K562 (cell line): ENCODE measurements around the gene DOCK8. TPM values are rescaled to one million over a fixed set of nuclear protein-coding genes. Genes with fewer than 3 reads are reported as not detected.
"Not testable (repeated sequence)": the region's sequence is repeated elsewhere in the genome, so short reads cannot be mapped to it uniquely, and the experiment has no call there.

ENCODE experiments used
- ATAC-seq: fragments of 200-7000 bp; cut with Tn5 transposase; 3 replicates; pipeline ENCODE4 v1.9.1; 2020; ENCODE audit warnings: moderate library complexity
- BruUV-seq: library from RNA; stranded (reverse); fragments of 400-500 nt; replicated peaks from 2 replicates; lab custom pipeline; 2021; lab: Mats Ljungman, UMichigan
- CTCF ChIA-PET: fragments of 300-600 bp; formaldehyde crosslinking; extraction: SDS; loops from one replicate; lab custom pipeline; 2021; ENCODE audit warnings: low intra/inter-chr PET ratio; lab: Yijun Ruan, JAX
- POLR2A ChIA-PET: fragments of 300-600, 350-650 bp; sonication (Branson Sonifier 250); formaldehyde crosslinking; extraction: SDS; loops from one replicate; lab custom pipeline; 2021; ENCODE audit warnings: antibody characterized with exemption, inconsistent platforms; lab: Yijun Ruan, JAX
- DNase-seq, 4 experiments: peaks; one replicate each; pipeline versions ENCODE4 v3.0.0 to v3.0.0-alpha.2; 2011 to 2018; ENCODE audit warnings: low spot score in 3 of 4, mixed read lengths in 3 of 4; ENCODE audit errors: extremely low read depth in 1 of 4
- FAIRE-seq: peaks from 2 replicates; lab custom pipeline; 2011; peaks lifted over from hg19 to GRCh38; lab: Jason Lieb, UNC
- H2AFZ ChIP-seq: 2 replicates; pipeline ENCODE4 v1.6.0; 2011; ENCODE audit warnings: low read depth, low read length, control low read depth, inconsistent platforms
- H3K27ac ChIP-seq: fragments of 200-600 bp; 3 replicates; pipeline ENCODE4 v1.8.0; 2011; ENCODE audit warnings: low read depth, mild to moderate bottlenecking, control low read depth, inconsistent platforms, low read length, moderate library complexity, mixed read lengths; ENCODE audit errors: extremely low read depth
- H3K27me3 ChIP-seq, 2 experiments: fragments of 300-600 bp in 1 of 2; 2 replicates in 1 of 2; 3 replicates in 1 of 2; pipeline versions ENCODE4 v1.6.0 to v1.8.0; 2011; ENCODE audit warnings: inconsistent platforms in 2 of 2, low read length in 2 of 2, mild to moderate bottlenecking in 1 of 2, mixed read lengths in 1 of 2, moderate library complexity in 1 of 2; ENCODE audit not compliant: control insufficient read depth in 2 of 2, insufficient read depth in 2 of 2
- H3K36me3 ChIP-seq: fragments of 300-600 bp; 3 replicates; pipeline ENCODE4 v1.8.0; 2011; ENCODE audit warnings: mild to moderate bottlenecking, low read length, inconsistent platforms; ENCODE audit not compliant: control insufficient read depth, insufficient read depth
- H3K4me1 ChIP-seq, 2 experiments: fragments of 200-600 bp in 1 of 2; replicated peaks in 1 of 2; 2 replicates in 1 of 2; 3 replicates in 1 of 2; pipeline versions ENCODE4 v1.5.1 to v1.8.0; 2011; ENCODE audit warnings: inconsistent platforms in 2 of 2, low read length in 2 of 2, mild to moderate bottlenecking in 1 of 2, mixed read lengths in 1 of 2, moderate library complexity in 1 of 2; ENCODE audit not compliant: control insufficient read depth in 2 of 2, insufficient read depth in 2 of 2
- H3K4me2 ChIP-seq: 2 replicates; pipeline ENCODE4 v1.6.1; 2011; ENCODE audit warnings: low read length, control low read depth, inconsistent platforms, mixed read lengths; ENCODE audit not compliant: insufficient read depth
- H3K4me3 ChIP-seq: fragments of 200-600 bp; sonication (generic), shearing (Covaris generic); 2 replicates; pipeline ENCODE4 v1.5.1; 2016; ENCODE audit warnings: control low read depth, inconsistent platforms
- H3K79me2 ChIP-seq: fragments of 200-600 bp; 3 replicates; pipeline ENCODE4 v1.8.0; 2011; ENCODE audit warnings: low read length, inconsistent platforms; ENCODE audit not compliant: control insufficient read depth, insufficient read depth
- H3K9ac ChIP-seq, 2 experiments: 2 replicates each; pipeline versions ENCODE4 v1.6.0 to v1.6.1; 2011; ENCODE audit warnings: low read depth in 2 of 2, low read length in 2 of 2, control low read depth in 1 of 2, inconsistent platforms in 1 of 2, mild to moderate bottlenecking in 1 of 2, mixed read lengths in 1 of 2; ENCODE audit not compliant: insufficient read depth in 1 of 2
- H3K9me1 ChIP-seq: one replicate; pipeline ENCODE4 v1.6.0; 2011; ENCODE audit warnings: inconsistent platforms, mild to moderate bottlenecking, low read length, moderate library complexity; ENCODE audit not compliant: control insufficient read depth, insufficient read depth
- H3K9me3 ChIP-seq: replicated peaks from 2 replicates; pipeline ENCODE4 v1.5.1; 2011; ENCODE audit warnings: low read depth, low read length, inconsistent platforms; ENCODE audit not compliant: control insufficient read depth, insufficient read depth
- H4K20me1 ChIP-seq: replicated peaks from 2 replicates; pipeline ENCODE4 v1.6.1; 2011; ENCODE audit warnings: low read length, inconsistent platforms, mixed read lengths; ENCODE audit not compliant: control insufficient read depth, insufficient read depth
- RBM14 ChIP-seq: fragments of 200-400 bp; formaldehyde crosslinking; IDR thresholded peaks from 2 replicates; pipeline ENCODE4 v1.6.1; 2018; ENCODE audit warnings: low read depth, mild to moderate bottlenecking, low read length, moderate library complexity, borderline replicate concordance; ENCODE audit not compliant: insufficient read depth
- ZC3H11A ChIP-seq: IDR thresholded peaks from 2 replicates; pipeline ENCODE4 v1.6.1; 2012; ENCODE audit warnings: low read depth, low read length, improper control_type of control experiment
- ZNF146 ChIP-seq: IDR thresholded peaks from one replicate; pipeline ENCODE4 v1.6.1; 2018; ENCODE audit warnings: missing compliant biosample characterization; ENCODE audit not compliant: unreplicated experiment
- ZNF740 ChIP-seq, 3 experiments: fragments of 200-800 bp in 1 of 3; sonication (Bioruptor generic) in 1 of 3; sonication (generic) in 1 of 3; formaldehyde crosslinking in 1 of 3; IDR thresholded peaks; 2 replicates each; pipeline versions ENCODE4 v1.6.1 to v1.8.0; 2016 to 2022; ENCODE audit warnings: mild to moderate bottlenecking in 2 of 3, missing compliant biosample characterization in 2 of 3, missing genetic modification characterization in 2 of 3, missing genetic modification reagents in 1 of 3
- WGBS: fragments of 100-300 bp; shearing (Covaris generic); methylation state at CpG from one replicate; pipeline ENCODE4 v1.1.6; 2016; ENCODE audit warnings: low coverage, mixed read lengths; ENCODE audit not compliant: insufficient coverage; ENCODE audit errors: missing lambda C conversion rate; 5-methylcytosine and 5-hydroxymethylcytosine counted together
- in situ Hi-C: fragments of 300-500 bp; cut with MboI; formaldehyde crosslinking; loops from 4 replicates; pipeline ENCODE4 v1.15.0; 2018; ENCODE audit warnings: inconsistent platforms, mixed read lengths
- intact Hi-C: fragments of 100-400 bp; cut with micrococcal nuclease; formaldehyde crosslinking; loops from 2 replicates; pipeline ENCODE4 v1.14.2; 2022
- polyA plus RNA-seq, 8 experiments: library from polyadenylated mRNA; depleted of rRNA in 4 of 8; stranded (reverse) in 5 of 8; unstranded in 3 of 8; fragments of >200 nt; fragmentation: Nextera tagmentation in 2 of 8; fragmentation: Illumina TruSeq in 1 of 8; extraction: Ambion mirVana in 2 of 8; extraction: Trizol in 1 of 8; gene quantifications; 2 replicates each; pipeline versions ENCODE4 v1.2.1 to v1.2.3, GENCODE V29; 2011 to 2014; ENCODE audit warnings: inconsistent platforms in 1 of 8, missing spikeins in 1 of 8
- total RNA-seq, 7 experiments: library from RNA; depleted of rRNA in 6 of 7; stranded (reverse); fragments of >200 nt in 6 of 7; fragmentation: Illumina TruSeq in 2 of 7; extraction: Trizol in 2 of 7; gene quantifications; 2 replicates each; pipeline versions ENCODE4 v1.2.1 to v1.2.3, GENCODE V29; 2011 to 2021; ENCODE audit warnings: low replicate concordance in 1 of 7

DOCK8 gene
- total and polyA plus RNA-seq, 9 of the 15 experiments (the other 6 are each of a cell fraction or from before 2014, with no cell fraction given): 14.4 to 53.8 (median 25.1) TPM

DNA sequence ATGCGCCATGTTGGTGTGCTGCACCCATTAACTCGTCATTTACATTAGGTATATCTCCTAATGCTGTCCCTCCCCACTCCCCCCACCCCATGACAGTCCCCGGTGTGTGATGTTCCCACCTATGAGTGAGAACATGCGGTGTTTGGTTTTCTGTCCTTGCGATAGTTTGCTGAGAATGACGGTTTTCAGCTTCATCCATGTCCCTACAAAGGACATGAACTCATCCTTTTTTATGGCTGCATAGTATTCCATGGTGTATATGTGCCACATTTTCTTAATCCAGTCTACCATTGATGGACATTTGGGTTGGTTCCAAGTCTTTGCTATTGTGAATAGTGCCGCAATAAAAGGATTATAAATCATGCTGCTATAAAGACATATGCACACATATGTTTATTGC is 195.0 kb downstream of the DOCK8 start:
- H3K4me3 ChIP-seq, BruUV-seq, H3K4me2 ChIP-seq, H3K9me3 ChIP-seq, in situ Hi-C loops, H3K79me2 ChIP-seq, POLR2A ChIA-PET, H3K27me3 ChIP-seq, CTCF ChIA-PET, H3K27ac ChIP-seq, H3K4me1 ChIP-seq, H4K20me1 ChIP-seq, DNase-seq, H3K9me1 ChIP-seq, intact Hi-C loops, FAIRE-seq, ATAC-seq, H2AFZ ChIP-seq, H3K9ac ChIP-seq: not testable (repeated sequence)
- peaks cover 43% of the 10 kb centered on the region; the same call in 2 of the 3 replicates for H3K36me3 ChIP-seq
- peak; percentile 58 for TF ChIP-seq ZNF146 (CRISPR knock-in tag)
- WGBS: 79% methylated on average over 5 of the region's 7 CpGs

DNA sequence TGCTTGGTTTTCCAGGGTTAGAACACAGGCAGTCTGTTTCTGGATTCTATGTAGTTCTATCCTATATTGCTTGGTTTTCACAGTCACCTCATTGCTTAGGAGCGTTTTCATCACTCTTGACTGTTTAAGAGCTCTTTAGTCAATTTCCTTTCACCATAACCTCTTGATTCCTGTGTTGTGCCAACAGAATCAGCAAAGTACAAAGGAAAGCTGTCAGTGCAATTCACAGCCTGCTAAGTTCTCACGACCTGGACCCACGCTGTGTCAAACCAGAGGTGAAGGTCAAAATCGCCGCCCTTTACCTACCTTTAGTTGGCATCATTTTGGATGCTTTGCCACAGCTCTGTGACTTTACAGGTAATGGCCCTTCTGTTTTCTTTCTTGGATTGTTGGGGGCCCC is 199.9 kb downstream of the DOCK8 start:
- FAIRE-seq (no peak), ATAC-seq (no peak), DNase-seq (no peak)
- Histone ChIP-seq H3K27me3 (no peaks in the 10 kb centered on the region), H3K9me3 (no peaks in the 10 kb centered on the region), H3K4me2 (no peak overlapping the region), H3K9ac (no peak overlapping the region), H3K79me2 (no peaks in the 10 kb centered on the region), H3K4me1 (no peaks in the 10 kb centered on the region), H3K36me3 (peaks cover 13% of the 10 kb centered on the region; the same call in 1 of the 3 replicates), H3K9me1 (no peaks in the 10 kb centered on the region), H3K27ac (no peak overlapping the region), H2AFZ (no peak overlapping the region), H4K20me1 (no peaks in the 10 kb centered on the region), H3K4me3 (no peak overlapping the region)
- ChIA-PET POLR2A (no interaction called here), CTCF (no interaction called here)
- intact Hi-C loops: no loop called here
- WGBS: 83% methylated on average over 5 of the region's 5 CpGs
- no TSS peak for BruUV-seq
- TF ChIP-seq ZNF740 (CRISPR knock-in tag; IDR thresholded peaks at IDR 0.05): no peak
- TF ChIP-seq ZNF740 (tag; IDR thresholded peaks at IDR 0.05): no peak
- TF ChIP-seq RBM14: no peak
- TF ChIP-seq ZC3H11A: no peak
- in situ Hi-C loops: no loop called here
